OCI-LY3 (cell line): ENCODE measurements around the gene MYO16.

Source experiments
- H2AFZ ChIP-seq: fragments of 200-600, 300-600 bp; shearing (Covaris generic); 2 replicates; pipeline ENCODE4 v1.6.0; 2014; ENCODE audit warnings: antibody characterized with exemption, low read depth, low read length
- H3K27ac ChIP-seq: fragments of 200-600, 300-600 bp; sonication (generic); 2 replicates; pipeline ENCODE4 v1.5.1; 2014; ENCODE audit warnings: mild to moderate bottlenecking, low read length, moderate library complexity, mixed read lengths
- H3K27me3 ChIP-seq: fragments of 200-600, 300-600 bp; sonication (generic); 2 replicates; pipeline ENCODE4 v1.6.1; 2014; ENCODE audit warnings: low read depth, low read length, mixed read lengths
- H3K36me3 ChIP-seq: fragments of 200-600, 300-600 bp; sonication (generic); replicated peaks from 2 replicates; pipeline ENCODE3; 2014; ENCODE audit warnings: low read depth, low read length, mixed read lengths
- H3K4me1 ChIP-seq: fragments of 300-600, 200-600 bp; sonication (generic); 2 replicates; pipeline ENCODE4 v1.6.1; 2014; ENCODE audit warnings: low read length, mixed read lengths
- H3K4me2 ChIP-seq: fragments of 200-600, 300-600 bp; sonication (generic); 2 replicates; pipeline ENCODE4 v1.6.1; 2014; ENCODE audit warnings: low read length, mixed read lengths
- H3K4me3 ChIP-seq: fragments of 300-600, 200-600 bp; sonication (generic); 2 replicates; pipeline ENCODE4 v1.5.1; 2014; ENCODE audit warnings: antibody characterized with exemption, mild to moderate bottlenecking, low read length, moderate library complexity
- H3K79me2 ChIP-seq: fragments of 300-600, 200-600 bp; shearing (Covaris generic); 2 replicates; pipeline ENCODE4 v1.6.1; 2014; ENCODE audit warnings: mild to moderate bottlenecking, low read length, mixed read lengths
- H3K9ac ChIP-seq: fragments of 300-600, 200-600 bp; shearing (Covaris generic); 2 replicates; pipeline ENCODE4 v1.6.0; 2014; ENCODE audit warnings: mild to moderate bottlenecking, low read length, moderate library complexity
- H3K9me3 ChIP-seq: fragments of 200-600, 300-600 bp; shearing (Covaris generic); 2 replicates; pipeline ENCODE4 v1.6.1; 2014; ENCODE audit warnings: low read length, mixed read lengths; ENCODE audit not compliant: insufficient read depth
- H4K20me1 ChIP-seq: fragments of 200-600, 300-600 bp; sonication (generic); 2 replicates; pipeline ENCODE4 v1.6.1; 2016; ENCODE audit warnings: low read length, mixed read lengths; ENCODE audit not compliant: insufficient read depth
- CTCF ChIP-seq: fragments of 200-600, 300-600 bp; sonication (generic); IDR thresholded peaks from 2 replicates; pipeline ENCODE4 v1.5.1; 2014; ENCODE audit warnings: antibody characterized with exemption, low read length, low read depth
- EZH2phosphoT487 ChIP-seq: fragments of 200-600 bp; shearing (Covaris generic); IDR thresholded peaks from 2 replicates; pipeline ENCODE4 v1.6.1; 2018; ENCODE audit warnings: antibody characterized with exemption, mixed run types, low read depth

Gene MYO16

DNA sequence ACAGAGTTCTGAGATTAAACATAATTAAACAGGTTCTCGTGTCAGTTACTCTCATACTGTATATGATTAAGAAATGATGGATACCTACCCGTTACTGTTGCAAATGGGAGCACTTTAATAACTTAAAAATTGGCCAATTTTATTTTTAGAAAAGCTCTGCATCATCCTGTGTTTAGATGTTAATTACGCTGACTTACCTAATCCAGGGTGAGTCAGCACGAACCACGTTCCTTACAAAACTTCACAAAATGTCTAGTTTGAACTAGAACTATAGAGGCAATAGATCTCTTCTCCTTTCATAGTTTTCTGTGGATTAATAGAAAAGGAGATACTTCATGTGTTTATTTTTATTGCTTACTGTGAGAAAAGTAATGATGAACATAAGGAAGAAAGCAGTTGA, 363.9 kb downstream of the MYO16 start:
- Histone ChIP-seq H3K4me2 (no peak overlapping the region), H3K79me2 (no peaks in the 10 kb centered on the region), H3K9ac (no peak overlapping the region), H3K4me1 (no peaks in the 10 kb centered on the region), H3K36me3 (no peaks in the 10 kb centered on the region), H3K9me3 (no peaks in the 10 kb centered on the region), H3K4me3 (no peak overlapping the region), H2AFZ (no peak overlapping the region), H3K27ac (no peak overlapping the region), H4K20me1 (no peaks in the 10 kb centered on the region), H3K27me3 (no peaks in the 10 kb centered on the region)
- no peak for TF ChIP-seq CTCF
- no peak for TF ChIP-seq EZH2phosphoT487

DNA sequence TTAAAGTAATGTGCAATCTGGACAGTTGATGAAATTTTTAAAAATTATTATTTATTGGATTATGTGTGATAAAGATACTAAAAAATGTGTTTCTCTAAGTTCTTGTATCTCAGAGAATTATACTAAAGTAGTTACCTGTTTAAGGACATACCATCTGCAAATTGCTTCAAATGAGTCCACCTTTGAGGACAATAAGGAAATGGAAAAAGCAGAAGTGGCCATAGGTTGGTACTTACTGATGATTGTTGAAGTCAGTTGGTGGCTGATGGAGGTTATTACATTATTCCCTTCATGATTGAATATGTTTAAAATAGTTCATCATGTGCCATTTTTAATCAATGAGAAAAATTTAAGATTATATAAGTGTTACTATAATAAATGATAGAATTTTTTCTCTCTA, 367.0 kb downstream of the MYO16 start:
- H3K27ac ChIP-seq, result no peak overlapping the region
- no peak overlapping the region for H2AFZ ChIP-seq
- H4K20me1 ChIP-seq, result no peaks in the 10 kb centered on the region
- no peak overlapping the region for H3K4me2 ChIP-seq
- H3K9ac ChIP-seq, result no peak overlapping the region
- H3K4me1 ChIP-seq, result no peaks in the 10 kb centered on the region
- TF ChIP-seq CTCF, result no peak
- no peak for TF ChIP-seq EZH2phosphoT487
- no peaks in the 10 kb centered on the region for H3K79me2 ChIP-seq
- no peaks in the 10 kb centered on the region for H3K36me3 ChIP-seq
- H3K27me3 ChIP-seq, result no peaks in the 10 kb centered on the region
- H3K4me3 ChIP-seq, result no peak overlapping the region
- H3K9me3 ChIP-seq, result no peaks in the 10 kb centered on the region

GRCh38 chr13:109000207-109000606, 370.8 kb downstream of the MYO16 start:
- H2AFZ ChIP-seq, result no peak overlapping the region
- TF ChIP-seq CTCF, result no peak
- TF ChIP-seq EZH2phosphoT487, result no peak
- no peaks in the 10 kb centered on the region for H3K36me3 ChIP-seq
- no peak overlapping the region for H3K4me3 ChIP-seq
- no peaks in the 10 kb centered on the region for H3K9me3 ChIP-seq
- no peak overlapping the region for H3K9ac ChIP-seq
- H4K20me1 ChIP-seq, result no peaks in the 10 kb centered on the region
- no peaks in the 10 kb centered on the region for H3K79me2 ChIP-seq
- H3K4me2 ChIP-seq, result no peak overlapping the region
- H3K4me1 ChIP-seq, result no peaks in the 10 kb centered on the region
- no peak overlapping the region for H3K27ac ChIP-seq
- no peaks in the 10 kb centered on the region for H3K27me3 ChIP-seq

DNA sequence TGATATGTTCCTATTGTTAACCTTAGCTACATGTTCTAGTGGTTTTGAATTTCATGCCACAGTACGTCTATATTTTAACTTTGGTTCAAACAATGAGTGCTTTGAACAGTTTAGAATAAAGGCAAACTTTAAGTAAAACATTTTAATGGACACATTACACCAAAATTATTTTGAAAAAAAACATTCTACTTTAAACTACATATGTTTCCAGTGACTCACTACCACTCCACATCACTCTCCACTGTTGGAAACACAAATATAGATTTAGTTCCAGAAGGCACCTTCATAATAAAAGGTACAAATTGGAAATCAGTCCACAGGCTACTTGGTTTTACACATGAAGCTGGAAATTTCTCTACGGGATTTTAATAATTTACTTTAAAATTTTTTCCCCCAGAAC, 373.5 kb downstream of the MYO16 start:
- Histone ChIP-seq H2AFZ (no peak overlapping the region), H3K4me1 (no peaks in the 10 kb centered on the region), H3K4me2 (no peak overlapping the region), H3K9me3 (no peaks in the 10 kb centered on the region), H3K27me3 (no peaks in the 10 kb centered on the region), H3K4me3 (no peak overlapping the region), H4K20me1 (no peaks in the 10 kb centered on the region), H3K27ac (no peak overlapping the region), H3K36me3 (no peaks in the 10 kb centered on the region), H3K79me2 (no peaks in the 10 kb centered on the region), H3K9ac (no peak overlapping the region)
- TF ChIP-seq CTCF (no peak), EZH2phosphoT487 (no peak)
